ENCODE measurements around the gene TACC2. TPM values are rescaled to one million over a fixed set of nuclear protein-coding genes. Genes with fewer than 3 reads are reported as not detected.

The TACC2 gene
- total and polyA plus RNA-seq, 2 donors (not counting 3 experiments of a cell fraction or from before 2014, with no cell fraction given): 14.4 to 46.2 TPM

GRCh38 chr10:122222638-122223037 lies 233.7 kb downstream of the TACC2 start:
- Histone ChIP-seq H3K4me2 (ENCODE audit: insufficient read depth, low read length) (no peak overlapping the region), H3K9me1 (replicated peaks; ENCODE audit: control insufficient read depth, extremely low read depth, insufficient read depth, low read length) (no peaks in the 10 kb centered on the region), H3K27me3 (ENCODE audit: control insufficient read depth in 2 of 2, insufficient read depth in 2 of 2, low read length in 2 of 2) (no peaks in the 10 kb centered on the region), H3K27ac (ENCODE audit: insufficient read depth, low read depth, low read length) (no peak overlapping the region), H3K9ac (replicated peaks; ENCODE audit: extremely low read depth, insufficient read depth, low read length) (no peak overlapping the region), H3K4me3 (replicated peaks in 1 of 3; ENCODE audit: insufficient read depth in 1 of 3, low read depth in 1 of 3, low read length in 3 of 3) (no peak overlapping the region), H2AFZ (ENCODE audit: low read depth, low read length) (no peak overlapping the region), H3K9me3 (replicated peaks; ENCODE audit: control insufficient read depth, insufficient read depth, low read length) (no peaks in the 10 kb centered on the region), H3K36me3 (ENCODE audit: control insufficient read depth in 2 of 2, extremely low read depth in 1 of 2, insufficient read depth in 2 of 2, low read length in 2 of 2) (peaks cover 6 to 9% of the 10 kb centered on the region in 2 experiments), H3K4me1 (ENCODE audit: control insufficient read depth, extremely low read depth, insufficient read depth, low read length) (no peaks in the 10 kb centered on the region), H4K20me1 (replicated peaks; ENCODE audit: control insufficient read depth, extremely low read depth, insufficient read depth, low read length) (no peaks in the 10 kb centered on the region), H3K79me2 (ENCODE audit: control insufficient read depth, insufficient read depth, low read length) (no peaks in the 10 kb centered on the region)
- DNase-seq (ENCODE audit: low read depth, low spot score) (no peak), FAIRE-seq (no peak)
- TF ChIP-seq, protein P1, sequence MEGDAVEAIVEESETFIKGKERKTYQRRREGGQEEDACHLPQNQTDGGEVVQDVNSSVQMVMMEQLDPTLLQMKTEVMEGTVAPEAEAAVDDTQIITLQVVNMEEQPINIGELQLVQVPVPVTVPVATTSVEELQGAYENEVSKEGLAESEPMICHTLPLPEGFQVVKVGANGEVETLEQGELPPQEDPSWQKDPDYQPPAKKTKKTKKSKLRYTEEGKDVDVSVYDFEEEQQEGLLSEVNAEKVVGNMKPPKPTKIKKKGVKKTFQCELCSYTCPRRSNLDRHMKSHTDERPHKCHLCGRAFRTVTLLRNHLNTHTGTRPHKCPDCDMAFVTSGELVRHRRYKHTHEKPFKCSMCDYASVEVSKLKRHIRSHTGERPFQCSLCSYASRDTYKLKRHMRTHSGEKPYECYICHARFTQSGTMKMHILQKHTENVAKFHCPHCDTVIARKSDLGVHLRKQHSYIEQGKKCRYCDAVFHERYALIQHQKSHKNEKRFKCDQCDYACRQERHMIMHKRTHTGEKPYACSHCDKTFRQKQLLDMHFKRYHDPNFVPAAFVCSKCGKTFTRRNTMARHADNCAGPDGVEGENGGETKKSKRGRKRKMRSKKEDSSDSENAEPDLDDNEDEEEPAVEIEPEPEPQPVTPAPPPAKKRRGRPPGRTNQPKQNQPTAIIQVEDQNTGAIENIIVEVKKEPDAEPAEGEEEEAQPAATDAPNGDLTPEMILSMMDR (IDR thresholded peaks at IDR 0.05; ENCODE audit: extremely low read depth in 1 of 2, insufficient read depth in 1 of 2, low read depth in 1 of 2, low read length in 2 of 2): no peak
- TF ChIP-seq MYC (IDR thresholded peaks at IDR 0.05; ENCODE audit: low read depth, low read length) (no peak), POLR2A (IDR thresholded peaks at IDR 0.05; ENCODE audit: low read depth, low read length) (no peak), EZH2 (IDR thresholded peaks at IDR 0.05; ENCODE audit: borderline replicate concordance, low read depth, low read length, severe bottlenecking) (no peak), GATA2 (IDR thresholded peaks at IDR 0.05; ENCODE audit: insufficient read depth, insufficient read length, low read depth, low read length) (no peak), FOS (IDR thresholded peaks at IDR 0.05; ENCODE audit: borderline replicate concordance, insufficient read depth, low read length) (no peak), POLR2AphosphoS5 (IDR thresholded peaks at IDR 0.05; ENCODE audit: insufficient read depth, low read depth, low read length) (no peak), JUN (IDR thresholded peaks at IDR 0.05; ENCODE audit: borderline replicate concordance, insufficient read depth, insufficient read length, low read depth) (no peak)
- TF ChIP-seq, protein P2, sequence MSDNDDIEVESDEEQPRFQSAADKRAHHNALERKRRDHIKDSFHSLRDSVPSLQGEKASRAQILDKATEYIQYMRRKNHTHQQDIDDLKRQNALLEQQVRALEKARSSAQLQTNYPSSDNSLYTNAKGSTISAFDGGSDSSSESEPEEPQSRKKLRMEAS (IDR thresholded peaks at IDR 0.05; ENCODE audit: insufficient read depth, insufficient read length): no peak
- intact Hi-C loops (cut with micrococcal nuclease): loop anchor here (5.0 kb wide), 1 partner anchor 170 kb away; no protein-coding TSS in a partner anchor
- dilution Hi-C loops (cut with MboI; ENCODE audit: extremely low pct_ligation_motif_present, low sequenced_read_pairs): no loop called here
- POLR2A ChIA-PET: no interaction called here
- BruUV-seq (replicated peaks): no TSS peak
- CTCF ChIA-PET: interaction anchor here (1.1 to 1.4 kb wide), 2 partner anchors 46 to 80 kb away, joined by 3 to 4 read pairs; no protein-coding TSS in a partner anchor
